ENCODE measurements around the gene GPN3. TPM values are rescaled to one million over a fixed set of nuclear protein-coding genes. Genes with fewer than 3 reads are reported as not detected.

GPN3 gene
- total and polyA plus RNA-seq, 2 of the 13 experiments (the other 11 are each of a cell fraction or from before 2014, with no cell fraction given): 28.7 to 29.5 TPM

DNA sequence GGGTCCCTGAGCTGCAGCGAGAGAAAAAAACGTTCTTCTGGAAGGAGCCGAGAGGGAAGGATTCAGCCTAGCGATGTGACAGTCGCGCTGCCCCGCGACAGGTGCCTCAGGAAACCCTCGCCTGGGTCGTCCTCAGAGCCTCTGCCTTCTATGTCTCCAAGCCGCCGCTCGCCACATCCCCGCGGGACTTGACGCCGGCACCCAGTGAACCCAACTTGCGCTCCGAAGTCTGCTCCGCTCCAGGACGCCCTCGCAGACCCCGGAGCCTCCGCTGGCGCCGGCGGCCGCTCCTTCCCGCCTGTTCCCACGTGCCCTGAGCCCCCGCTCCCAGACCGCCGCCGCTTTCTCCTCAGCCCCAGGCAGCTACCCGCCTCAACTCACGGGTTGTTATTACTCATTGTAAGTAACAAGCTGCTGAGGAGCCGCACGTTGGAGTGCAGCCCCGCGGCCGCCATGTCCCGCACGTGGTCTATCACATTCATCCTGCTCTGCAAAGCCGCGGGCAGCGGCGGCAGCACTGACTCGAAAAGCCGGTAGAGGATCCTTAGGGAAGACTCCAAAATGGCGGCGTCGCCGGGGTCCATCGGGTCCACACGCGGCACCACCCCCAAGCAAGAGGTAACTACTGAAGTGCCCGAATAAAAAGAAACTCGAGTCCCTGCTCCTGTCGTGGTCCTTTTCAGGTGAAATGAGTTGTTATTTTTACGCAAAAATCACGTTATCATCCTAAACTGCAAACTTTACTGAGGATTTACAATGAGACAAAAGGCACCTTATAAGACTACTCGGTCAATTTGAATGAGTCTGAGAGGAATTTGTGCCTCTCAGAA lies 64.7 kb downstream of the GPN3 start, which contains the start of gene ANAPC7 (continued):
- TF ChIP-seq SRY (CRISPR knock-in tag; IDR thresholded peaks at IDR 0.05) (peak; percentile 81; the same call in 1 of the 2 replicates), MEIS2 (CRISPR knock-in tag; IDR thresholded peaks at IDR 0.05) (no peak), ZNF10 (CRISPR knock-in tag; IDR thresholded peaks at IDR 0.05; ENCODE audit: borderline replicate concordance, low read depth) (no peak), ZBTB7A (CRISPR knock-in tag; IDR thresholded peaks at IDR 0.05) (no peak; the same call in 1 of the 2 replicates), ZNF383 (CRISPR knock-in tag; IDR thresholded peaks at IDR 0.05; ENCODE audit: borderline replicate concordance) (no peak), MAZ (IDR thresholded peaks at IDR 0.05; ENCODE audit: borderline replicate concordance, low read depth, low read length) (no peak), MAZ (CRISPR knock-in tag; IDR thresholded peaks at IDR 0.05; ENCODE audit: low read depth) (peak; percentile 58; the same call in 1 of the 2 replicates), ZNF224 (CRISPR knock-in tag; IDR thresholded peaks at IDR 0.05) (peak; percentile 93), SP140L (CRISPR knock-in tag; IDR thresholded peaks at IDR 0.05; ENCODE audit: borderline replicate concordance) (no peak), RFX1 (IDR thresholded peaks at IDR 0.05) (no peak), HNRNPH1 (optimal IDR thresholded peaks at IDR 0.05; ENCODE audit: low read depth, low read length) (no peak), XRCC5 (optimal IDR thresholded peaks at IDR 0.05; ENCODE audit: low read length) (no peak), FIP1L1 (IDR thresholded peaks at IDR 0.05; ENCODE audit: borderline replicate concordance, insufficient read depth, low read depth, low read length) (no peak), SIN3B (IDR thresholded peaks at IDR 0.05; ENCODE audit: low read length) (no peak; the same call in 1 of the 2 replicates), ZNF274 (CRISPR knock-in tag; IDR thresholded peaks at IDR 0.05) (peak; percentile 76), ZNF670 (CRISPR knock-in tag; IDR thresholded peaks at IDR 0.05; ENCODE audit: borderline replicate concordance) (peak; percentile 56; the same call in 1 of the 2 replicates), ZNF766 (CRISPR knock-in tag; IDR thresholded peaks at IDR 0.05; ENCODE audit: borderline replicate concordance) (peak; percentile 69; the same call in 1 of the 2 replicates), MTF1 (CRISPR knock-in tag; IDR thresholded peaks at IDR 0.05) (no peak)
- TF ChIP-seq, protein P1, sequence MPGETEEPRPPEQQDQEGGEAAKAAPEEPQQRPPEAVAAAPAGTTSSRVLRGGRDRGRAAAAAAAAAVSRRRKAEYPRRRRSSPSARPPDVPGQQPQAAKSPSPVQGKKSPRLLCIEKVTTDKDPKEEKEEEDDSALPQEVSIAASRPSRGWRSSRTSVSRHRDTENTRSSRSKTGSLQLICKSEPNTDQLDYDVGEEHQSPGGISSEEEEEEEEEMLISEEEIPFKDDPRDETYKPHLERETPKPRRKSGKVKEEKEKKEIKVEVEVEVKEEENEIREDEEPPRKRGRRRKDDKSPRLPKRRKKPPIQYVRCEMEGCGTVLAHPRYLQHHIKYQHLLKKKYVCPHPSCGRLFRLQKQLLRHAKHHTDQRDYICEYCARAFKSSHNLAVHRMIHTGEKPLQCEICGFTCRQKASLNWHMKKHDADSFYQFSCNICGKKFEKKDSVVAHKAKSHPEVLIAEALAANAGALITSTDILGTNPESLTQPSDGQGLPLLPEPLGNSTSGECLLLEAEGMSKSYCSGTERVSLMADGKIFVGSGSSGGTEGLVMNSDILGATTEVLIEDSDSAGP (CRISPR knock-in tag; IDR thresholded peaks at IDR 0.05; ENCODE audit: borderline replicate concordance): peak; percentile 73; the same call in 1 of the 2 replicates
- TF ChIP-seq, protein P2, sequence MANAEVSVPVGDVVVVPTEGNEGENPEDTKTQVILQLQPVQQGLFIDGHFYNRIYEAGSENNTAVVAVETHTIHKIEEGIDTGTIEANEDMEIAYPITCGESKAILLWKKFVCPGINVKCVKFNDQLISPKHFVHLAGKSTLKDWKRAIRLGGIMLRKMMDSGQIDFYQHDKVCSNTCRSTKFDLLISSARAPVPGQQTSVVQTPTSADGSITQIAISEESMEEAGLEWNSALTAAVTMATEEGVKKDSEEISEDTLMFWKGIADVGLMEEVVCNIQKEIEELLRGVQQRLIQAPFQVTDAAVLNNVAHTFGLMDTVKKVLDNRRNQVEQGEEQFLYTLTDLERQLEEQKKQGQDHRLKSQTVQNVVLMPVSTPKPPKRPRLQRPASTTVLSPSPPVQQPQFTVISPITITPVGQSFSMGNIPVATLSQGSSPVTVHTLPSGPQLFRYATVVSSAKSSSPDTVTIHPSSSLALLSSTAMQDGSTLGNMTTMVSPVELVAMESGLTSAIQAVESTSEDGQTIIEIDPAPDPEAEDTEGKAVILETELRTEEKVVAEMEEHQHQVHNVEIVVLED (CRISPR knock-in tag; IDR thresholded peaks at IDR 0.05; ENCODE audit: borderline replicate concordance): no peak
- TF ChIP-seq, protein P3, sequence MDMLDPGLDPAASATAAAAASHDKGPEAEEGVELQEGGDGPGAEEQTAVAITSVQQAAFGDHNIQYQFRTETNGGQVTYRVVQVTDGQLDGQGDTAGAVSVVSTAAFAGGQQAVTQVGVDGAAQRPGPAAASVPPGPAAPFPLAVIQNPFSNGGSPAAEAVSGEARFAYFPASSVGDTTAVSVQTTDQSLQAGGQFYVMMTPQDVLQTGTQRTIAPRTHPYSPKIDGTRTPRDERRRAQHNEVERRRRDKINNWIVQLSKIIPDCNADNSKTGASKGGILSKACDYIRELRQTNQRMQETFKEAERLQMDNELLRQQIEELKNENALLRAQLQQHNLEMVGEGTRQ (IDR thresholded peaks at IDR 0.05; ENCODE audit: low read depth, low read length): no peak
- TF ChIP-seq, protein P3 (CRISPR knock-in tag; IDR thresholded peaks at IDR 0.05; ENCODE audit: borderline replicate concordance): peak; percentile 61; the same call in 1 of the 2 replicates
- TF ChIP-seq, protein P4, sequence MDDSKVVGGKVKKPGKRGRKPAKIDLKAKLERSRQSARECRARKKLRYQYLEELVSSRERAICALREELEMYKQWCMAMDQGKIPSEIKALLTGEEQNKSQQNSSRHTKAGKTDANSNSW (CRISPR knock-in tag; IDR thresholded peaks at IDR 0.05; ENCODE audit: borderline replicate concordance): 0 out of 2 replicates have a peak, but pooled peaks have one; percentile 35

Data from HepG2 (cell line).